Measurements from ENCODE around the gene STPG3. TPM values are rescaled to one million over a fixed set of nuclear protein-coding genes. Genes with fewer than 3 reads are reported as not detected.
A peak's percentile ranks its signal among the peaks of the same experiment; 100 is the strongest.

Gene STPG3
- total and polyA plus RNA-seq, 2 of the 13 experiments (the other 11 are each of a cell fraction or from before 2014, with no cell fraction given): not detected

GRCh38 chr9:137301081-137301947, 50.2 kb downstream of the STPG3 start (continued):
- TF ChIP-seq ZBTB40 (IDR thresholded peaks at IDR 0.05): no peak
- TF ChIP-seq ZBTB40 (CRISPR knock-in tag; IDR thresholded peaks at IDR 0.05): peak; percentile 47; the same call in 1 of the 2 replicates
- TF ChIP-seq ZNF12 (CRISPR knock-in tag; IDR thresholded peaks at IDR 0.05): 0 out of 2 replicates have a peak, but pooled peaks have one; percentile 22
- TF ChIP-seq ZNF343 (CRISPR knock-in tag; IDR thresholded peaks at IDR 0.05): no peak
- TF ChIP-seq HCFC1 (IDR thresholded peaks at IDR 0.05; ENCODE audit: low read depth, low read length): no peak
- peak; percentile 58 for TF ChIP-seq RBM39 (IDR thresholded peaks at IDR 0.05; ENCODE audit: low read depth, low read length, poor library complexity, severe bottlenecking)
- no peak for TF ChIP-seq CEBPG (CRISPR knock-in tag; IDR thresholded peaks at IDR 0.05)
- no peak for TF ChIP-seq TRIM24 (CRISPR knock-in tag; IDR thresholded peaks at IDR 0.05)
- TF ChIP-seq AKAP8 (CRISPR knock-in tag; IDR thresholded peaks at IDR 0.05): no peak
- TF ChIP-seq ZNF674 (CRISPR knock-in tag; IDR thresholded peaks at IDR 0.05; ENCODE audit: low read depth): 0 out of 2 replicates have a peak, but pooled peaks have one; percentile 33
- TF ChIP-seq EEA1 (CRISPR knock-in tag; IDR thresholded peaks at IDR 0.05; ENCODE audit: borderline replicate concordance): peak; percentile 41; the same call in 1 of the 2 replicates
- TF ChIP-seq RFX1 (IDR thresholded peaks at IDR 0.05): no peak
- TF ChIP-seq NR0B2 (CRISPR knock-in tag; IDR thresholded peaks at IDR 0.05): peak; percentile 37; the same call in 1 of the 2 replicates
- no peak for TF ChIP-seq MAFF (IDR thresholded peaks at IDR 0.05; ENCODE audit: low read depth, low read length)
- no peak for TF ChIP-seq TCF7 (IDR thresholded peaks at IDR 0.05; ENCODE audit: low read depth)
- TF ChIP-seq REPIN1 (CRISPR knock-in tag; IDR thresholded peaks at IDR 0.05; ENCODE audit: borderline replicate concordance, low read depth): no peak
- peak; percentile 37; the same call in 1 of the 2 replicates for TF ChIP-seq ZNF776 (CRISPR knock-in tag; IDR thresholded peaks at IDR 0.05)
- TF ChIP-seq GABPB1 (CRISPR knock-in tag; IDR thresholded peaks at IDR 0.05): peak; percentile 25; the same call in 1 of the 2 replicates
- no peak for TF ChIP-seq KDM6A (CRISPR knock-in tag; IDR thresholded peaks at IDR 0.05; ENCODE audit: low read depth)

All from HepG2 (cell line).